ENCODE data around the gene TECR. TPM values are rescaled to one million over a fixed set of nuclear protein-coding genes. Genes with fewer than 3 reads are reported as not detected.

Gene TECR
- total RNA-seq, 2 experiments from 2014 or later = 217 to 232 TPM

DNA sequence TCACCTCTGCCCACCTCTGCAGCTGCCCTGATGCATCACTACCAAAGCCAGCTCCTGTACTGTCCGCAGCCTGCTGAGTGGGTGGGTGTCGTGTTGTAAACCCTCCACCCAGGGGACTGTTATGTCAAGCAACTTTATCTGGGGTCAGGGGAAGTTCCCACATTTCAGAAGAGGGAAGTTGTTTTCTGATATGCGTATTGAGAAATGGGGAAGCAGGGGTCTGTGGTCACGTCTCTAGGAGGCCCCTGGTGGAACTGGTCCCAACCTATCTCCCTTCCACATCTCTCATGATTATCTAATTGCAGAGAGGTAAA, 84.7 kb downstream of the TECR start:
- no peak for ATAC-seq (ENCODE audit: poor library complexity)
- peak in 3 of 14 experiments; percentile 19 to 62 (median 60) for DNase-seq
- Mint-ChIP-seq H3K27me3 (peaks cover 11% of the 10 kb centered on the region), H3K4me3 (no peak overlapping the region), H3K36me3 (ENCODE audit: low read depth) (no peaks in the 10 kb centered on the region), H3K9me3 (no peaks in the 10 kb centered on the region), H3K4me1 (ENCODE audit: low read depth) (no peaks in the 10 kb centered on the region), H3K27ac (no peak overlapping the region)
- Histone ChIP-seq H3K9me3 (ENCODE audit: control insufficient read depth in 1 of 2, insufficient read depth in 1 of 2, low read length in 2 of 2) (peaks cover under 1 to 9% of the 10 kb centered on the region in 2 experiments), H3K27me3 (ENCODE audit: control insufficient read depth in 1 of 2, insufficient read depth in 2 of 2, low read length in 2 of 2) (no peaks in the 10 kb centered on the region), H3K4me1 (ENCODE audit: insufficient read depth, low read length) (no peaks in the 10 kb centered on the region), H3K36me3 (ENCODE audit: insufficient read depth, low read length) (no peaks in the 10 kb centered on the region), H3K4me3 (ENCODE audit: low read length) (no peak overlapping the region), H3K27ac (ENCODE audit: low read depth in 1 of 2, low read length in 2 of 2) (no peak overlapping the region)
- ChIA-PET CTCF (no interaction called here), POLR2A (no interaction called here)
- TF ChIP-seq, protein P1, sequence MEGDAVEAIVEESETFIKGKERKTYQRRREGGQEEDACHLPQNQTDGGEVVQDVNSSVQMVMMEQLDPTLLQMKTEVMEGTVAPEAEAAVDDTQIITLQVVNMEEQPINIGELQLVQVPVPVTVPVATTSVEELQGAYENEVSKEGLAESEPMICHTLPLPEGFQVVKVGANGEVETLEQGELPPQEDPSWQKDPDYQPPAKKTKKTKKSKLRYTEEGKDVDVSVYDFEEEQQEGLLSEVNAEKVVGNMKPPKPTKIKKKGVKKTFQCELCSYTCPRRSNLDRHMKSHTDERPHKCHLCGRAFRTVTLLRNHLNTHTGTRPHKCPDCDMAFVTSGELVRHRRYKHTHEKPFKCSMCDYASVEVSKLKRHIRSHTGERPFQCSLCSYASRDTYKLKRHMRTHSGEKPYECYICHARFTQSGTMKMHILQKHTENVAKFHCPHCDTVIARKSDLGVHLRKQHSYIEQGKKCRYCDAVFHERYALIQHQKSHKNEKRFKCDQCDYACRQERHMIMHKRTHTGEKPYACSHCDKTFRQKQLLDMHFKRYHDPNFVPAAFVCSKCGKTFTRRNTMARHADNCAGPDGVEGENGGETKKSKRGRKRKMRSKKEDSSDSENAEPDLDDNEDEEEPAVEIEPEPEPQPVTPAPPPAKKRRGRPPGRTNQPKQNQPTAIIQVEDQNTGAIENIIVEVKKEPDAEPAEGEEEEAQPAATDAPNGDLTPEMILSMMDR (IDR thresholded peaks at IDR 0.05) = no peak
- intact Hi-C loops (cut with DNase I, micrococcal nuclease) = no loop called here

Small RNAs within 50 kb of the gene (microRNA-seq; reads per million reads assigned to microRNA genes)
- 1.4 reads per million for gene MIR639 (ENCODE audit: borderline microRNAs expressed, borderline replicate concordance)

Other genes with a start within 250 kb of the TECR start
- gene ADGRE5, start 148.2 kb upstream of the TECR start, total RNA-seq = 100 to 1,000 TPM; 745 to 751 TPM
- 100 to 1,000 TPM; 296 to 299 TPM for gene DDX39A, start 110.3 kb upstream of the TECR start, total RNA-seq
- 100 to 1,000 TPM; 171 TPM for gene PKN1, start 96.3 kb upstream of the TECR start, total RNA-seq
- not detected for gene PTGER1, start 54.2 kb upstream of the TECR start, total RNA-seq
- 10 to 100 TPM; 17.8 to 21.0 TPM for gene GIPC1, start 33.5 kb upstream of the TECR start, total RNA-seq
- 100 to 1,000 TPM; 666 to 672 TPM for gene DNAJB1, start 11.2 kb upstream of the TECR start, total RNA-seq
- gene NDUFB7, start 42.5 kb downstream of the TECR start, total RNA-seq = 10 to 100 TPM; 31.7 to 39.1 TPM
- not detected for gene CLEC17A, start 53.5 kb downstream of the TECR start, total RNA-seq
- gene ADGRE3, start 145.2 kb downstream of the TECR start, total RNA-seq = not detected
- 10 to 100 TPM; 15.5 to 17.6 TPM for gene ZNF333, start 160.5 kb downstream of the TECR start, total RNA-seq
- gene ADGRE2, start 249.0 kb downstream of the TECR start, total RNA-seq = 1 to 10 TPM; 3.0 to 3.8 TPM

Data from CD4-positive, alpha-beta T cell (primary cell).